Activated B cell treated with CpG ODN at 0.5 μM for 24 hours (primary cell): ENCODE results near the gene HEPACAM. TPM values are rescaled to one million over a fixed set of nuclear protein-coding genes. Genes with fewer than 3 reads are reported as not detected.

Experiments
- ATAC-seq: fragments of 200-7000 bp; cut with Tn5 transposase; one replicate; pipeline ENCODE4 v1.10.0; 2021; ENCODE audit warnings: low read depth, mild to moderate bottlenecking, moderate library complexity
- CTCF ChIA-PET: fragments of 350-600 bp; sonication (Branson Sonifier 250); formaldehyde crosslinking; loops from one replicate; lab custom pipeline; 2021; ENCODE audit warnings: antibody characterized with exemption; lab: Charles Lee
- POLR2A ChIA-PET: fragments of 350-600 bp; sonication (Branson Sonifier 250); formaldehyde crosslinking; loops from one replicate; lab custom pipeline; 2021; ENCODE audit warnings: antibody characterized with exemption; lab: Charles Lee
- DNase-seq: peaks from one replicate; pipeline ENCODE4 v3.0.0; 2022
- H3K27ac Mint-ChIP-seq: one replicate; pipeline ENCODE4 v1.8.0; 2020; ENCODE audit warnings: mixed read lengths
- H3K27me3 Mint-ChIP-seq: one replicate; pipeline ENCODE4 v1.8.0; 2021; ENCODE audit warnings: mixed read lengths
- H3K36me3 Mint-ChIP-seq: one replicate; pipeline ENCODE4 v1.8.0; 2021; ENCODE audit warnings: low read depth, mixed read lengths
- H3K4me1 Mint-ChIP-seq: one replicate; pipeline ENCODE4 v1.8.0; 2021; ENCODE audit warnings: mixed read lengths
- H3K4me3 Mint-ChIP-seq: one replicate; pipeline ENCODE4 v1.8.0; 2020; ENCODE audit warnings: mild to moderate bottlenecking, mixed read lengths
- H3K9me3 Mint-ChIP-seq: one replicate; pipeline ENCODE4 v1.8.0; 2020; ENCODE audit warnings: mixed read lengths
- CTCF ChIP-seq: fragments of 200-600 bp; IDR thresholded peaks from one replicate; pipeline ENCODE4 v1.8.0; 2022; ENCODE audit warnings: antibody characterized with exemption, mild to moderate bottlenecking
- intact Hi-C: fragments of 100-400 bp; cut with micrococcal nuclease; formaldehyde crosslinking; loops from one replicate; pipeline ENCODE4 v1.15.1; 2024
- total RNA-seq: library from RNA; stranded (reverse); gene quantifications from 2 replicates; pipeline ENCODE4 v1.2.3, GENCODE V29; 2022

HEPACAM gene
- total RNA-seq, 1 donor from 2014 or later = not detected

GRCh38 chr11:124918950-124919349 is 16.9 kb downstream of the HEPACAM start, which contains the start of gene HEPN1:
Gene HEPN1, plus strand, starts transcription at chr11:124919250.
- H3K27ac Mint-ChIP-seq = no peak within 1 kb of the TSS

GRCh38 chr11:124917115-124917637 is 18.7 kb downstream of the HEPACAM start:
- ATAC-seq (no peak), DNase-seq (no peak)
- intact Hi-C loops = no loop called here

More at GRCh38 chr11:124918950-124919349, 16.9 kb downstream of the HEPACAM start, which contains the start of gene HEPN1:
- Mint-ChIP-seq H3K4me1 (peaks cover 3% of the 10 kb centered on the region), H3K27me3 (peaks cover 41% of the 10 kb centered on the region), H3K9me3 (no peaks in the 10 kb centered on the region), H3K36me3 (no peaks in the 10 kb centered on the region), H3K4me3 (no peak within 1 kb of the TSS)
- ATAC-seq (no peak), DNase-seq (no peak)
- CTCF ChIA-PET = no interaction called here
- intact Hi-C loops = no loop called here
- POLR2A ChIA-PET = no interaction called here
- no peak for TF ChIP-seq CTCF

GRCh38 chr11:124916370-124916710 is 19.5 kb downstream of the HEPACAM start:
- H3K27ac Mint-ChIP-seq = no peak overlapping the region
- peaks cover 5% of the 10 kb centered on the region for H3K36me3 Mint-ChIP-seq
- no peak for DNase-seq
- H3K9me3 Mint-ChIP-seq = peaks cover 8% of the 10 kb centered on the region
- no peak for ATAC-seq
- no peak for TF ChIP-seq CTCF
- ChIA-PET POLR2A (no interaction called here), CTCF (no interaction called here)
- peaks cover 34% of the 10 kb centered on the region for H3K27me3 Mint-ChIP-seq
- peaks cover 3% of the 10 kb centered on the region for H3K4me1 Mint-ChIP-seq
- H3K4me3 Mint-ChIP-seq = no peak overlapping the region
- intact Hi-C loops = no loop called here

More at GRCh38 chr11:124917115-124917637, 18.7 kb downstream of the HEPACAM start:
- CTCF ChIA-PET = no interaction called here
- Mint-ChIP-seq H3K9me3 (no peaks in the 10 kb centered on the region), H3K36me3 (no peaks in the 10 kb centered on the region), H3K27me3 (peaks cover 33% of the 10 kb centered on the region), H3K27ac (no peak overlapping the region), H3K4me1 (peaks cover 3% of the 10 kb centered on the region), H3K4me3 (no peak overlapping the region)
- POLR2A ChIA-PET = no interaction called here
- no peak for TF ChIP-seq CTCF

- Mint-ChIP-seq H3K9me3 (peaks cover 8% of the 10 kb centered on the region), H3K27me3 (peaks cover 33% of the 10 kb centered on the region), H3K36me3 (peaks cover 5% of the 10 kb centered on the region), H3K4me1 (peaks cover 3% of the 10 kb centered on the region), H3K4me3 (no peak overlapping the region), H3K27ac (no peak overlapping the region)
- TF ChIP-seq CTCF = no peak
- ChIA-PET CTCF (no interaction called here), POLR2A (no interaction called here)
- ATAC-seq (no peak), DNase-seq (no peak)
- intact Hi-C loops = no loop called here
These were observed 20.1 kb downstream of the HEPACAM start for GRCh38 chr11:124915541-124916369.

GRCh38 chr11:124902616-124903015 is 33.2 kb downstream of the HEPACAM start:
- Mint-ChIP-seq H3K9me3 (peaks cover 5% of the 10 kb centered on the region), H3K27me3 (peaks cover 30% of the 10 kb centered on the region), H3K4me1 (no peaks in the 10 kb centered on the region), H3K36me3 (no peaks in the 10 kb centered on the region), H3K4me3 (no peak overlapping the region), H3K27ac (no peak overlapping the region)
- ChIA-PET POLR2A (no interaction called here), CTCF (interaction anchor here (1.1 kb wide), 1 partner anchor 239 kb away, joined by 3 read pairs; no protein-coding TSS in a partner anchor)
- no peak for TF ChIP-seq CTCF
- ATAC-seq (no peak), DNase-seq (no peak)
- intact Hi-C loops = no loop called here
